Activated CD4-positive, alpha-beta T cell treated with anti-CD3 and anti-CD28 coated beads, Interleukin-2, amount 10 ng/mL, durations not matched to agents 7 days and 5 days (primary cell): ENCODE data around the gene HIPK1. TPM values are rescaled to one million over a fixed set of nuclear protein-coding genes. Genes with fewer than 3 reads are reported as not detected.
A peak's percentile ranks its signal among the peaks of the same experiment; 100 is the strongest.
"Not testable (repeated sequence)": the region's sequence is repeated elsewhere in the genome, so short reads cannot be mapped to it uniquely, and the experiment has no call there.

Source experiments
- CTCF ChIA-PET: fragments of 350-600 bp; sonication (Branson Sonifier 250); formaldehyde crosslinking; loops from one replicate; lab custom pipeline; 2021; ENCODE audit warnings: antibody characterized with exemption; lab: Charles Lee
- POLR2A ChIA-PET: fragments of 350-600 bp; sonication (Branson Sonifier 250); formaldehyde crosslinking; loops from one replicate; lab custom pipeline; 2021; ENCODE audit warnings: antibody characterized with exemption; lab: Charles Lee
- DNase-seq: peaks from one replicate; pipeline ENCODE4 v3.0.0-alpha.2; 2020
- H3K27ac Mint-ChIP-seq: one replicate; pipeline ENCODE4 v1.8.0; 2021; ENCODE audit warnings: mild to moderate bottlenecking, moderate library complexity, mixed read lengths
- H3K27me3 Mint-ChIP-seq: one replicate; pipeline ENCODE4 v1.8.0; 2021; ENCODE audit warnings: mixed read lengths
- H3K36me3 Mint-ChIP-seq: one replicate; pipeline ENCODE4 v1.8.0; 2021; ENCODE audit warnings: low read depth, mixed read lengths
- H3K4me1 Mint-ChIP-seq: one replicate; pipeline ENCODE4 v1.8.0; 2021; ENCODE audit warnings: mixed read lengths
- H3K4me3 Mint-ChIP-seq: one replicate; pipeline ENCODE4 v1.8.0; 2021; ENCODE audit warnings: mild to moderate bottlenecking, moderate library complexity, mixed read lengths
- H3K9me3 Mint-ChIP-seq: one replicate; pipeline ENCODE4 v1.8.0; 2021; ENCODE audit warnings: mixed read lengths
- total RNA-seq, 2 experiments: library from RNA; stranded (reverse); gene quantifications; one replicate each; pipeline ENCODE4 v1.2.3, GENCODE V29; 2021

The HIPK1 gene
- total RNA-seq, 2 experiments from 2014 or later, result 88.5 to 106 TPM

DNA sequence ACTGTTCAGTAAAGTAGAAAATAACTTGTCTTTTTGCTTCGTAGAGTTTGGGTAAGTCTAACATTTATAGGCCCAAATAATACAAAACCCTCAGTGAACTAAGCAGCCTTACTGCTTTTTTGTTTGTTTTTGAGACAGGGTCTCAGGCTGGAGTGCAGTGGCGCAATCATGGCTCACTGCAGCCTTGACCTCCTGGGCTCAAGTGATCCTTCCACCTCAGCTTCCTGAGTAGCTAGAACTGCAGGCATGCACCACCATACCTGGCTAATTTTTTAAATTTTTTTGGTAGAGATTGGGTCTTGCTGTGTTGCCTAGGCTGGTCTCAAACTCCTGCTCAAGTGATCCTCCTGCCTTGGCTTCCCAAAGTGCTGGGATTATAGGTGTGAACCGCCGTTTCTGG lies 19.0 kb downstream of the HIPK1 start:
- POLR2A ChIA-PET, H3K4me3 Mint-ChIP-seq, H3K9me3 Mint-ChIP-seq, DNase-seq, H3K27me3 Mint-ChIP-seq: not testable (repeated sequence)
- CTCF ChIA-PET, result interaction anchor here (0.7 to 3.9 kb wide), 6 partner anchors 9 to 155 kb away, joined by 3 to 16 read pairs (median 3); partner anchors contain the start of gene HIPK1
- peaks cover 59% of the 10 kb centered on the region for H3K4me1 Mint-ChIP-seq
- H3K36me3 Mint-ChIP-seq, result peaks cover 45% of the 10 kb centered on the region
- H3K27ac Mint-ChIP-seq, result peak overlapping the region; percentile 91

DNA sequence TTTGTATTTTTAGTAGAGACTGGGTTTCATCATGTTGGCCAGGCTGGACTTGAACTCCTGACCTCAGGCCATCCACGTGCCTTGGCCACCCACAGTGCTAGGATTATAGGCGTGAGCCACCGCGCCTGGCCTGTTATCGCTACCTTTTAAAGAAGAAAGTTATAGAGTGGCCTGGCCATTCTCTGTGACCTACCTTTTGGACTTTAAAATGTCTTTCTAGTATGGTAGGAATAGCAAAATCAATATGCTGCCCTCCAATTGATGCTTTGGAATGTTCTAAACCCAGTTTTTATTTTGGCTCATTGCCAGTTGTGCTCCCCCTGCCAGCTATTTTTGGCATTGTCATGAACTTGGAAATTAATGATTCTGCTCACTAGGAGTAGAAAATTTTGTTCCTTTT lies 19.9 kb downstream of the HIPK1 start:
- H3K9me3 Mint-ChIP-seq, result no peaks in the 10 kb centered on the region
- peak overlapping the region; percentile 91 for H3K27ac Mint-ChIP-seq
- H3K36me3 Mint-ChIP-seq, result peaks cover 46% of the 10 kb centered on the region
- ChIA-PET POLR2A (interaction anchor here (0.6 to 0.8 kb wide), 2 partner anchors 93 to 561 kb away, joined by 3 read pairs; no protein-coding TSS in a partner anchor), CTCF (interaction anchor here (0.6 to 3.9 kb wide), 7 partner anchors 9 to 744 kb away, joined by 3 to 16 read pairs (median 3); partner anchors contain the start of gene HIPK1)
- H3K4me1 Mint-ChIP-seq, result peaks cover 57% of the 10 kb centered on the region
- H3K4me3 Mint-ChIP-seq, result no peak overlapping the region
- no peak for DNase-seq
- H3K27me3 Mint-ChIP-seq, result no peaks in the 10 kb centered on the region

DNA sequence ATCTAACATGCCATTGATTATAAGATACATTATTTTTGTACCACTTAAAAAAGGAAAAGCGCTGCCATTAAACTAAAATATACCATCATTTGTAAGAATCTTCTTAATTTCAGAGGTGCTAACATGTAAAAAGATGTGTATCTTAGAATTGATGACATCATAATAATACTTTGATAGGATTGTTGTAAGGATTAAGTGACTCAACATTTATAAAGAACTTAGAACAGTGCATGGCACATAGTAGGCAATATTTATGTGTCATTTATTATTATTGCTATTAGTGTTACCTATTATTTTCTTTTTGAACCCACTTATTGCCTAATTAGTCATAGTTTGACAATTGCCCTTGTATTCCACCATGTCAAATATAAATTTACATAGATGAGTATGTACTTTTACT lies 21.8 kb downstream of the HIPK1 start:
- H3K36me3 Mint-ChIP-seq, result peaks cover 47% of the 10 kb centered on the region
- ChIA-PET CTCF (interaction anchor here (1.6 kb wide), 1 partner anchor 20 kb away, joined by 5 read pairs; no protein-coding TSS in a partner anchor), POLR2A (no interaction called here)
- H3K27me3 Mint-ChIP-seq, result no peaks in the 10 kb centered on the region
- peaks cover 56% of the 10 kb centered on the region for H3K4me1 Mint-ChIP-seq
- DNase-seq, result no peak
- H3K27ac Mint-ChIP-seq, result no peak overlapping the region
- no peak overlapping the region for H3K4me3 Mint-ChIP-seq
- H3K9me3 Mint-ChIP-seq, result no peaks in the 10 kb centered on the region

DNA sequence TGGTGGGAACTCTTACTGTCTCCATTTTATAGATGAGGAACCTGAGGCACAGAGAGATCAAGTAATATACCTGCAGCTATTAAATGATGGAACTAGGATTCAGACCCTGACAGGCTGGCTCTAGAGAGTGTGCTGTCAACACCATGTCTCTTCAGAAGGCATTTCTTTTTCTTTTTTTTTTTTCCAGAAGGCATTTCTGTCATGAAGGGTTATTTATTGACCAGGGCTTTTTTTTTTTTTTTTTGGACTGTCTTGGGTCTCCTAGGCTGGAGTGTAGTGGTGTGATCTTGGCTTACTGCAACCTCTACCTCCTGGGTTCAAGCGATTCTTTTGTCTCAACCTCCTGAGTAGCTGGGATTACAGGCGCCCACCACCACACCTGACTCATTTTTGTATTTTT lies 22.6 kb downstream of the HIPK1 start:
- peaks cover 48% of the 10 kb centered on the region for H3K4me1 Mint-ChIP-seq
- peaks cover 50% of the 10 kb centered on the region for H3K36me3 Mint-ChIP-seq

DNA sequence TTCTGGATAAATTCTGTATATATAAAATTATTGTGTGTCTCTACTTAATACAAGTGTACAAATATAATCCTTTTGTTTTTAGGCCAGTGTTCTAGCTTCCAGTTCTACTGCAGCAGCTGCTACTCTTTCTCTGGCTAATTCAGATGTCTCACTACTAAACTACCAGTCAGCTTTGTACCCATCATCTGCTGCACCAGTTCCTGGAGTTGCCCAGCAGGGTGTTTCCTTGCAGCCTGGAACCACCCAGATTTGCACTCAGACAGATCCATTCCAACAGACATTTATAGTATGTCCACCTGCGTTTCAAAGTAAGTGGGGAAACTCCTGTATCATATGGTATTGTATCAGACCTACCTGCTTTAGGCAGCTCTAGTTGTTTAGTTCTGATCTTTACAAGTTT lies 28.9 kb downstream of the HIPK1 start:
- Mint-ChIP-seq H3K27ac (no peak overlapping the region), H3K4me1 (peaks cover 16% of the 10 kb centered on the region), H3K27me3 (no peaks in the 10 kb centered on the region), H3K4me3 (no peak overlapping the region), H3K36me3 (peaks cover 69% of the 10 kb centered on the region), H3K9me3 (no peaks in the 10 kb centered on the region)
- ChIA-PET CTCF (interaction anchor here (1.3 kb wide), 1 partner anchor 9 kb away, joined by 3 read pairs; no protein-coding TSS in a partner anchor), POLR2A (no interaction called here)
- DNase-seq, result no peak

More for the DNA sequence above, 22.6 kb downstream of the HIPK1 start:
- ChIA-PET POLR2A (no interaction called here), CTCF (interaction anchor here (0.6 to 1.6 kb wide), 4 partner anchors 21 to 273 kb away, joined by 3 to 5 read pairs (median 4); no protein-coding TSS in a partner anchor)
- H3K27ac Mint-ChIP-seq, result no peak overlapping the region
- H3K9me3 Mint-ChIP-seq, result no peaks in the 10 kb centered on the region
- DNase-seq, result no peak
- H3K4me3 Mint-ChIP-seq, result no peak overlapping the region
- H3K27me3 Mint-ChIP-seq, result no peaks in the 10 kb centered on the region

DNA sequence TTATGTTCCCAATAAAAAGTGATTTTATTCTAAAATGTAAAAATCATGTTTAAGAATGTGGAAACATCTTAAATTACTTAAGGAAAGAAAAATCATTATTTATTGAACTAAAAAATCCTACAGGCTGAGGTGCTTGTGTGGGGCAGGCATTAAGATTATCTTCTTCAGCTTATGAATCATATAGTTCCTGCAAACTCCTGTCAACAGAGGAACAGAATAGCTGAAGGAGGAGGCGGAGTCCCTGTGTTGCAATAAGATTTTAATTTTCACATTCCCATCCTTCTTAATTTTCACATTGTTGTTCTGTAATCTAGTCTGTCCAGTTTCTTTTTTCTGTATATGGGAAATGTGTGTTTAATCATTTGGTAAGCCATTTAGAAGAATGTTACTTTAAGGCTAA lies 29.6 kb downstream of the HIPK1 start:
- CTCF ChIA-PET, result interaction anchor here (1.3 kb wide), 1 partner anchor 10 kb away, joined by 3 read pairs; no protein-coding TSS in a partner anchor
- POLR2A ChIA-PET, result no interaction called here
- Mint-ChIP-seq H3K4me3 (no peak overlapping the region), H3K27ac (no peak overlapping the region), H3K27me3 (no peaks in the 10 kb centered on the region), H3K36me3 (peaks cover 69% of the 10 kb centered on the region), H3K9me3 (no peaks in the 10 kb centered on the region), H3K4me1 (peaks cover 20% of the 10 kb centered on the region)
- DNase-seq, result no peak

DNA sequence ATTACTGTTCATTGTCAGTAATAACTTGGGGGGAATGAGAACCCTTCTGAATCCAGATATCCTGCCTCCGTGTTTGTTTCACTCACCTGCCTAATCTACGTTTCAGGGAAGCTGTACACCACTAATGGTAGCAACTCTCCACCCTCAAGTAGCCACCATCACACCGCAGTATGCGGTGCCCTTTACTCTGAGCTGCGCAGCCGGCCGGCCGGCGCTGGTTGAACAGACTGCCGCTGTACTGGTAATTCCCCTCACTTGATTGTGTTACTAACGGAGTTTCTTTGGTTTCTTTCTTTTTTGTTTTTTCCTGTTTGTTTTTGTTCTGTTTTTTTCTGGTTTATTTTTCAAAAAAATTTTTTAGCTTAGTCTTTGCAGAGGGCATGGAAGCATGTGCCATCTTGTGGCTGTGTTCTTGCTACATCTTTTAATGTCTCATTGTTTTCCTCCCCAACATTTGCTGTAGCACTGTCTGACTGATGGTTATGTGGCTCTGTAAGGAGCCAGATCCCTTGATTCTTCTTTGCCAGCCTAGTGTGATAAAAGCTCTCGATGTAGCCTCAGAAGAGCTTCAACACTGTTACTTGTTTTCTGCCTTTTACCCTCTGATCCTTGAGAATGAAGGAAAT lies 34.3 kb downstream of the HIPK1 start:
- no peak overlapping the region for H3K4me3 Mint-ChIP-seq
- H3K4me1 Mint-ChIP-seq, result peaks cover 5% of the 10 kb centered on the region
- ChIA-PET POLR2A (no interaction called here), CTCF (interaction anchor here (1.3 to 2.0 kb wide), 2 partner anchors 10 to 14 kb away, joined by 4 to 5 read pairs; no protein-coding TSS in a partner anchor)
- H3K36me3 Mint-ChIP-seq, result peaks cover 70% of the 10 kb centered on the region
- no peaks in the 10 kb centered on the region for H3K9me3 Mint-ChIP-seq
- DNase-seq, result no peak
- H3K27me3 Mint-ChIP-seq, result no peaks in the 10 kb centered on the region
- H3K27ac Mint-ChIP-seq, result no peak overlapping the region

DNA sequence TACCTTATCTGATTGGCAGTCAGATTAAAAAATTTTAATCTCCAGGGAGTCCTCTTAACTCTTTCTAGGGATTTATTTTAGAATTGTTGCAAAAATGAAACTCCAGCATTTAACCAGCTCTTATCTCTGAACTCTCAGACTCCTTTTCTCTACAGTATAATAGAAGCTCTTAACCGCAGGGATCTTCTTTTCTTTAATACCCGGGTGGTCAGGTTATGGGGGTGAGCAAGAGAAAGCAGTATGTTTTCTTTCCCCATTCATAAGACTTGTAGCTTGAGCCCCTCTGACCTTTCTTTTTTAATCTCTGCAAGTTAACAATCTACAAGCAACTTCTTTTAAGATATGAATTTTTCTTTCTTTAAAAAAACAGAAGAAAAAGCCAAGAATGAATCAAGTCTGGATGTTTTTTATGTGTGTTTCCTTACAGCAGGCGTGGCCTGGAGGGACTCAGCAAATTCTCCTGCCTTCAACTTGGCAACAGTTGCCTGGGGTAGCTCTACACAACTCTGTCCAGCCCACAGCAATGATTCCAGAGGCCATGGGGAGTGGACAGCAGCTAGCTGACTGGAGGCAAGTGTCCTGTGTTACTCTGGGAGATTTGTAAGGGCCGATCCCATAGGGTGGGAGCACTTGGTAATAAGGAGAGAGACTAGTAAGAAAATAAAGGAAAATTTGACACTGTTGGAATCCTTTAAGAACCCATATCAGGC lies 36.7 kb downstream of the HIPK1 start:
- Mint-ChIP-seq H3K4me1 (peaks cover 5% of the 10 kb centered on the region), H3K27me3 (no peaks in the 10 kb centered on the region), H3K9me3 (no peaks in the 10 kb centered on the region), H3K27ac (peak overlapping the region; percentile 31), H3K4me3 (no peak overlapping the region), H3K36me3 (peaks cover 79% of the 10 kb centered on the region)
- ChIA-PET CTCF (no interaction called here), POLR2A (no interaction called here)
- DNase-seq, result no peak

DNA sequence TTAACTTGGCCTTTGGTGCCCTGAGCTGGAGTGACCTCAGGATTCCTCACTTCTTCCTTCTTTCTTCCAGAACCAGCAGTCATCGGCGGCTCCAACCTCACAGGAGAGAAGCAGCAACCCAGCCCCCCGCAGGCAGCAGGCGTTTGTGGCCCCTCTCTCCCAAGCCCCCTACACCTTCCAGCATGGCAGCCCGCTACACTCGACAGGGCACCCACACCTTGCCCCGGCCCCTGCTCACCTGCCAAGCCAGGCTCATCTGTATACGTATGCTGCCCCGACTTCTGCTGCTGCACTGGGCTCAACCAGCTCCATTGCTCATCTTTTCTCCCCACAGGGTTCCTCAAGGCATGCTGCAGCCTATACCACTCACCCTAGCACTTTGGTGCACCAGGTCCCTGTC lies 43.8 kb downstream of the HIPK1 start:
- DNase-seq, result no peak
- H3K4me3 Mint-ChIP-seq, result no peak overlapping the region
- peaks cover 38% of the 10 kb centered on the region for H3K4me1 Mint-ChIP-seq
- peaks cover 60% of the 10 kb centered on the region for H3K36me3 Mint-ChIP-seq
- H3K27ac Mint-ChIP-seq, result no peak overlapping the region
- ChIA-PET CTCF (interaction anchor here (0.7 kb wide), 1 partner anchor 19 kb away, joined by 3 read pairs; no protein-coding TSS in a partner anchor), POLR2A (no interaction called here)
- H3K9me3 Mint-ChIP-seq, result no peaks in the 10 kb centered on the region
- H3K27me3 Mint-ChIP-seq, result no peaks in the 10 kb centered on the region

DNA sequence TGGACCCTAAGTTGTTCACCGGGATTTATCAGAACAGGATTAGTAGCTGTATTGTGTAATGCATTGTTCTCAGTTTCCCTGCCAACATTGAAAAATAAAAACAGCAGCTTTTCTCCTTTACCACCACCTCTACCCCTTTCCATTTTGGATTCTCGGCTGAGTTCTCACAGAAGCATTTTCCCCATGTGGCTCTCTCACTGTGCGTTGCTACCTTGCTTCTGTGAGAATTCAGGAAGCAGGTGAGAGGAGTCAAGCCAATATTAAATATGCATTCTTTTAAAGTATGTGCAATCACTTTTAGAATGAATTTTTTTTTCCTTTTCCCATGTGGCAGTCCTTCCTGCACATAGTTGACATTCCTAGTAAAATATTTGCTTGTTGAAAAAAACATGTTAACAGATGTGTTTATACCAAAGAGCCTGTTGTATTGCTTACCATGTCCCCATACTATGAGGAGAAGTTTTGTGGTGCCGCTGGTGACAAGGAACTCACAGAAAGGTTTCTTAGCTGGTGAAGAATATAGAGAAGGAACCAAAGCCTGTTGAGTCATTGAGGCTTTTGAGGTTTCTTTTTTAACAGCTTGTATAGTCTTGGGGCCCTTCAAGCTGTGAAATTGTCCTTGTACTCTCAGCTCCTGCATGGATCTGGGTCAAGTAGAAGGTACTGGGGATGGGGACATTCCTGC lies 46.2 kb downstream of the HIPK1 start:
- ChIA-PET POLR2A (no interaction called here), CTCF (interaction anchor here (0.6 to 1.5 kb wide), 4 partner anchors 10 to 741 kb away, joined by 3 to 5 read pairs (median 4); no protein-coding TSS in a partner anchor)
- Mint-ChIP-seq H3K27ac (no peak overlapping the region), H3K4me1 (peaks cover 50% of the 10 kb centered on the region), H3K36me3 (peaks cover 40% of the 10 kb centered on the region), H3K27me3 (no peaks in the 10 kb centered on the region), H3K4me3 (no peak overlapping the region), H3K9me3 (no peaks in the 10 kb centered on the region)
- DNase-seq, result peak; percentile 26

DNA sequence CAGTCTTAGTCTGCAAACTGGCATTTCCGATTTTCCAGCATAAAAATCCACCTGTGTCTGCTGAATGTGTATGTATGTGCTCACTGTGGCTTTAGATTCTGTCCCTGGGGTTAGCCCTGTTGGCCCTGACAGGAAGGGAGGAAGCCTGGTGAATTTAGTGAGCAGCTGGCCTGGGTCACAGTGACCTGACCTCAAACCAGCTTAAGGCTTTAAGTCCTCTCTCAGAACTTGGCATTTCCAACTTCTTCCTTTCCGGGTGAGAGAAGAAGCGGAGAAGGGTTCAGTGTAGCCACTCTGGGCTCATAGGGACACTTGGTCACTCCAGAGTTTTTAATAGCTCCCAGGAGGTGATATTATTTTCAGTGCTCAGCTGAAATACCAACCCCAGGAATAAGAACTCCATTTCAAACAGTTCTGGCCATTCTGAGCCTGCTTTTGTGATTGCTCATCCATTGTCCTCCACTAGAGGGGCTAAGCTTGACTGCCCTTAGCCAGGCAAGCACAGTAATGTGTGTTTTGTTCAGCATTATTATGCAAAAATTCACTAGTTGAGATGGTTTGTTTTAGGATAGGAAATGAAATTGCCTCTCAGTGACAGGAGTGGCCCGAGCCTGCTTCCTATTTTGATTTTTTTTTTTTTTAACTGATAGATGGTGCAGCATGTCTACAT lies 47.6 kb downstream of the HIPK1 start:
- POLR2A ChIA-PET, result no interaction called here

DNA sequence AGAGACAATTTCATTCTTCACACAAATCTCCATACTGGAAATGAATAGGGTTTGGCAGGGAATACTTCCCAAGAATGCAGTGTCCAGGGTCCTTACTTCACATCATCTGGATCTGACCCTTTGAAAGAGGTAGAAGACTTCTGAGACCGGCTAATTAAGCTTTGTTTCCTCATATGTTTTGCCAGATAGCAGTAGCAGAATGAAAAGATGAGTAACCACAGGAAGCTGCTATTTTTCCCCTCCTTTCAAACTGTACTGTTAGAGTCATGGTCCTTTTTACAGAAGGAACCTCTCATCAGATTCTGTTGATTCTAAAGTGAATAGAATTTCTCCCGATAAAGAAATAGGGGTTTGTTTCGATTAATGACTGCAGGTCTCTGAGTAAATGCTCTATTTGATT lies 48.8 kb downstream of the HIPK1 start:
- Mint-ChIP-seq H3K36me3 (peaks cover 24% of the 10 kb centered on the region), H3K4me3 (no peak overlapping the region), H3K27me3 (no peaks in the 10 kb centered on the region), H3K4me1 (peaks cover 50% of the 10 kb centered on the region), H3K27ac (no peak overlapping the region), H3K9me3 (no peaks in the 10 kb centered on the region)
- CTCF ChIA-PET, result interaction anchor here (0.6 to 2.9 kb wide), 5 partner anchors 15 to 1135 kb away, joined by 3 to 18 read pairs (median 5); no protein-coding TSS in a partner anchor
- POLR2A ChIA-PET, result interaction anchor here (0.8 kb wide), 1 partner anchor 37 kb away, joined by 15 read pairs; no protein-coding TSS in a partner anchor
- DNase-seq, result no peak

More for the DNA sequence above, 47.6 kb downstream of the HIPK1 start:
- H3K4me1 Mint-ChIP-seq, result peaks cover 50% of the 10 kb centered on the region
- DNase-seq, result no peak
- CTCF ChIA-PET, result interaction anchor here (0.8 to 2.9 kb wide), 5 partner anchors 11 to 306 kb away, joined by 3 to 18 read pairs (median 5); no protein-coding TSS in a partner anchor
- H3K9me3 Mint-ChIP-seq, result no peaks in the 10 kb centered on the region
- no peak overlapping the region for H3K27ac Mint-ChIP-seq
- H3K36me3 Mint-ChIP-seq, result peaks cover 34% of the 10 kb centered on the region
- no peaks in the 10 kb centered on the region for H3K27me3 Mint-ChIP-seq
- no peak overlapping the region for H3K4me3 Mint-ChIP-seq
